Neuron (in vitro differentiated cells): ENCODE results near the gene ANAPC2.
A peak's percentile ranks its signal among the peaks of the same experiment; 100 is the strongest.

ENCODE experiments used
- H2AFZ ChIP-seq: one replicate; pipeline ENCODE4 v1.6.1; 2013; ENCODE audit warnings: low read depth, mild to moderate bottlenecking, inconsistent platforms, low read length, moderate library complexity
- H3K27me3 ChIP-seq: one replicate; pipeline ENCODE4 v1.6.1; 2013; ENCODE audit warnings: low read length; ENCODE audit not compliant: insufficient read depth
- H3K36me3 ChIP-seq: one replicate; pipeline ENCODE4 v1.6.1; 2013; ENCODE audit warnings: low read length; ENCODE audit not compliant: insufficient read depth
- H3K4me1 ChIP-seq: one replicate; pipeline ENCODE4 v1.6.1; 2013; ENCODE audit warnings: low read length; ENCODE audit not compliant: insufficient read depth
- H3K4me3 ChIP-seq: 2 replicates; pipeline ENCODE4 v1.5.1; 2013; ENCODE audit warnings: mild to moderate bottlenecking, low read length, moderate library complexity
- H3K9me3 ChIP-seq: one replicate; pipeline ENCODE4 v1.6.1; 2013; ENCODE audit warnings: low read length

ANAPC2 gene

GRCh38 chr9:137230705-137231371 is 42.5 kb upstream of the ANAPC2 start, which contains the start of gene SLC34A3:
SLC34A3 (plus strand) TSS chr9:137230901; CDS start chr9:137231703, 802 bp downstream.
- H3K27me3 ChIP-seq = peaks cover 3% of the 10 kb centered on the region

GRCh38 chr9:137229903-137230704 is 41.7 kb upstream of the ANAPC2 start:
- H3K9me3 ChIP-seq = no peaks in the 10 kb centered on the region
- H3K27me3 ChIP-seq = peaks cover 3% of the 10 kb centered on the region
- H3K36me3 ChIP-seq = no peaks in the 10 kb centered on the region
- H2AFZ ChIP-seq = no peak overlapping the region
- H3K4me1 ChIP-seq = peaks cover 6% of the 10 kb centered on the region
- no peak overlapping the region for H3K4me3 ChIP-seq

More at GRCh38 chr9:137230705-137231371, 42.5 kb upstream of the ANAPC2 start, which contains the start of gene SLC34A3:
- Histone ChIP-seq H3K36me3 (no peaks in the 10 kb centered on the region), H3K9me3 (no peaks in the 10 kb centered on the region), H3K4me1 (peaks cover 6% of the 10 kb centered on the region), H2AFZ (no peak within 1 kb of the TSS), H3K4me3 (no peak within 1 kb of the TSS)

- Histone ChIP-seq H3K9me3 (no peaks in the 10 kb centered on the region), H3K4me1 (peaks cover 5% of the 10 kb centered on the region), H2AFZ (no peak overlapping the region), H3K4me3 (no peak overlapping the region), H3K27me3 (peaks cover 3% of the 10 kb centered on the region), H3K36me3 (no peaks in the 10 kb centered on the region)
Observed at GRCh38 chr9:137228968-137229896, 40.9 kb upstream of the ANAPC2 start.

- Histone ChIP-seq H3K4me1 (peaks cover 8% of the 10 kb centered on the region), H2AFZ (no peak overlapping the region), H3K4me3 (no peak overlapping the region), H3K9me3 (no peaks in the 10 kb centered on the region), H3K27me3 (peaks cover 3% of the 10 kb centered on the region), H3K36me3 (no peaks in the 10 kb centered on the region)
Observed at GRCh38 chr9:137228506-137228967, 40.2 kb upstream of the ANAPC2 start.

- H3K36me3 ChIP-seq = no peaks in the 10 kb centered on the region
- H2AFZ ChIP-seq = no peak overlapping the region
Observed at GRCh38 chr9:137227853-137228505, 39.6 kb upstream of the ANAPC2 start.

GRCh38 chr9:137227054-137227852 is 38.9 kb upstream of the ANAPC2 start, which contains the start of gene RNF224:
RNF224 (plus strand) TSS chr9:137227502; CDS start chr9:137228336, 834 bp downstream.
- Histone ChIP-seq H3K4me1 (peaks cover 15% of the 10 kb centered on the region), H2AFZ (no peak within 1 kb of the TSS), H3K4me3 (no peak within 1 kb of the TSS), H3K36me3 (no peaks in the 10 kb centered on the region), H3K27me3 (peaks cover 3% of the 10 kb centered on the region), H3K9me3 (no peaks in the 10 kb centered on the region)

More at GRCh38 chr9:137227853-137228505, 39.6 kb upstream of the ANAPC2 start:
- Histone ChIP-seq H3K4me1 (peaks cover 9% of the 10 kb centered on the region), H3K4me3 (no peak overlapping the region), H3K9me3 (no peaks in the 10 kb centered on the region), H3K27me3 (peaks cover 3% of the 10 kb centered on the region)

- Histone ChIP-seq H3K4me3 (no peak overlapping the region), H3K4me1 (peaks cover 15% of the 10 kb centered on the region), H3K36me3 (no peaks in the 10 kb centered on the region), H3K27me3 (peaks cover 3% of the 10 kb centered on the region), H2AFZ (no peak overlapping the region), H3K9me3 (no peaks in the 10 kb centered on the region)
Observed at GRCh38 chr9:137226338-137227053, 38.1 kb upstream of the ANAPC2 start.

- H3K36me3 ChIP-seq = no peaks in the 10 kb centered on the region
- H3K4me3 ChIP-seq = no peak overlapping the region
- H2AFZ ChIP-seq = no peak overlapping the region
- no peaks in the 10 kb centered on the region for H3K9me3 ChIP-seq
- peaks cover 2% of the 10 kb centered on the region for H3K27me3 ChIP-seq
- H3K4me1 ChIP-seq = peaks cover 15% of the 10 kb centered on the region
Observed at GRCh38 chr9:137225699-137226331, 37.5 kb upstream of the ANAPC2 start.

GRCh38 chr9:137224830-137225694 is 36.7 kb upstream of the ANAPC2 start, which contains the start of gene CYSRT1:
CYSRT1 (plus strand) TSS chr9:137225174; CDS start chr9:137225622, 448 bp downstream.
- Histone ChIP-seq H3K36me3 (no peaks in the 10 kb centered on the region), H3K27me3 (no peaks in the 10 kb centered on the region), H3K9me3 (no peaks in the 10 kb centered on the region), H2AFZ (peak within 1 kb of the TSS; percentile 90), H3K4me3 (peak within 1 kb of the TSS; percentile 98), H3K4me1 (peaks cover 15% of the 10 kb centered on the region)
